Measurements from ENCODE around the gene CNOT9. TPM values are rescaled to one million over a fixed set of nuclear protein-coding genes. Genes with fewer than 3 reads are reported as not detected.

CNOT9 gene
- total RNA-seq, 8 experiments from 2014 or later, result 35.9 to 77.5 (median 49.6) TPM

GRCh38 chr2:218558986-218559385 is 9.7 kb upstream of the CNOT9 start:
- WGBS, 10 experiments, result 91 to 100% (median 100%) methylated on average over 1 to 3 of the region's 3 CpGs; no CpG with 5 or more reads in 4 of the 10 experiments
- in situ Hi-C loops (cut with MboI; ENCODE audit: low pct_unique_long_range_greater_than_20kb in 2 of 9, low sequenced_read_pairs in 9 of 9, unreplicated experiment in 9 of 9), result no loop called here
- Histone ChIP-seq H3K4me1 (replicated peaks in 1 of 2) (no peaks in the 10 kb centered on the region), H3K27ac (no peak overlapping the region), H3K4me3 (no peak overlapping the region)
- no peak for ATAC-seq (replicated peaks in 6 of 8)

DNA sequence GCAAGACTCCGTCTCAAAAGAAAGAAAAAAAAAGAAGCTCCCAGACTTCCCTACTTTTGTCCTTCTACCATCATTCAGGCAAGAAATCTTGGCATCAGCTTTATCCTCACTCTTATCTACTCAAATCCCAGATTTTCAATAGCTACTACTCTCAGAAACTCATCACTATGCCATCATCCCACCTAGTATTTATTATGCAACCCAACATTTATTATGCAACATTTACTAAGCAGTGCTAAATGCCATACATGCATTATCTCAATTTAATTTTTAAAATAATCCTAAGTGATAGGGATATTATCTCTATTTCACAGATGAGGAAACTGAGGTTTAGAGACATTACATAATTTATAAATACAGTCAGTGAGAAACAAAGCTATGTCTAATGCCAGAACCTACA is 4.6 kb upstream of the CNOT9 start:
- H3K4me1 ChIP-seq (replicated peaks in 1 of 2), result peaks cover 0 to 8% of the 10 kb centered on the region in 2 donors
- ATAC-seq (replicated peaks in 6 of 8), result no peak
- in situ Hi-C loops (cut with MboI; ENCODE audit: low pct_unique_long_range_greater_than_20kb in 2 of 9, low sequenced_read_pairs in 9 of 9, unreplicated experiment in 9 of 9), result no loop called here
- H3K27ac ChIP-seq, result no peak overlapping the region
- H3K4me3 ChIP-seq, result no peak overlapping the region
- 100% methylated on average over 1 of the region's 1 CpG; no CpG with 5 or more reads in 8 of the 10 experiments for WGBS, 10 experiments

DNA sequence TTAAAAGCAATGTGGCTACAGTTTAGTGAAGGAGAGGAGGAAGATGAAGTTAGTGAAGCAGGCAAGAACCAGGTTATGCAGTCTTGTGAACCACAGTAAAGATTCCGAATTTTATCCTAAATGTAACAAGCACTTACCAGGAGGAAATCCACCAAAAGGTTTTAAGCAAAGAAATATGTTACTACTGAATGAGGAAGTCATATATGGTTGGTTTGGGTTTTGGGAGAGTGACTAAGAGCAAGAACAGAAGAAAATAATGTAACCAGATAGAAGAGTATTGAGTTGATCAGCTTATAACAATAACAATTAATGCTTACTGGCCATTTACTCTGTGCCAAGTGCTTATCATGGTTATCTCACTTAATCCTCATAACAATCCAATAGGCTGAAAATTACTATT is 2.3 kb upstream of the CNOT9 start:
- no peak for ATAC-seq (replicated peaks in 6 of 8)
- in situ Hi-C loops (cut with MboI; ENCODE audit: low pct_unique_long_range_greater_than_20kb in 2 of 9, low sequenced_read_pairs in 9 of 9, unreplicated experiment in 9 of 9), result no loop called here
- no peak overlapping the region for H3K4me3 ChIP-seq
- peaks cover 4 to 19% of the 10 kb centered on the region in 2 donors for H3K4me1 ChIP-seq (replicated peaks in 1 of 2)
- H3K27ac ChIP-seq, result no peak overlapping the region
- 40 to 100% (median 100%) methylated on average over 1 of the region's 1 CpG; no CpG with 5 or more reads in 2 of the 10 experiments for WGBS, 10 experiments

DNA sequence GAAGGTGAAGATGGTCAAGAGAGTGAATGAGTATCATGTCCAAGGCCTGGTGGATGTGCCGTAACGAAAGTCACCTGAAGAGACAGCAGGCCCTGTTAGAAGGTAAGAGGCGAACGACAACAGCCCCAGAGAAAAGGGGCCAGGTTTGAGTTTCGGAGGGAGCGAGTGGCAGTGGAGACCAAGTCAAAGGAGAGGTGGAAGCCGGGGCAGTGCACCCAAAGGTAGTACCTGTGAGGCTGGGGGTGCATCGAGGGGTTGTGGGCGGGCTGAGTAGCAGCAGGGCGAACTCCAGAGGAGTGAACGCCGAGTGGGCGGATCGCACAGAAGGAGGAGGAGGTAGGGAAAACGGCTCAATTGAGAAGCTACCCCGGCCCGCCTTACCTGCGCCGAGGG is 846 bp upstream of the CNOT9 start:
- in situ Hi-C loops (cut with MboI; ENCODE audit: low pct_unique_long_range_greater_than_20kb in 2 of 9, low sequenced_read_pairs in 9 of 9, unreplicated experiment in 9 of 9), result no loop called here
- ATAC-seq (replicated peaks in 6 of 8), result peak; percentile 43 to 69 (median 49)
- Histone ChIP-seq H3K27ac (peak overlapping the region; percentile 64 to 80), H3K4me1 (replicated peaks in 1 of 2) (peaks cover 4 to 19% of the 10 kb centered on the region in 2 donors), H3K4me3 (peak overlapping the region; percentile 68 to 86 (median 76))
- WGBS, 10 experiments, result 0 to 4% (median 0%) methylated on average over 1 to 11 of the region's 19 CpGs; no CpG with 5 or more reads in 4 of the 10 experiments

GRCh38 chr2:218569038-218569431 is 396 bp downstream of the CNOT9 start:
- ATAC-seq (replicated peaks in 6 of 8), result peak; percentile 6 to 43 (median 30)
- peak overlapping the region; percentile 92 to 93 for H3K27ac ChIP-seq
- 0 to 2% (median 0%) methylated on average over 1 to 15 of the region's 31 CpGs; no CpG with 5 or more reads in 3 of the 10 experiments for WGBS, 10 experiments
- in situ Hi-C loops (cut with MboI; ENCODE audit: low pct_unique_long_range_greater_than_20kb in 2 of 9, low sequenced_read_pairs in 9 of 9, unreplicated experiment in 9 of 9), result no loop called here
- H3K4me1 ChIP-seq (replicated peaks in 1 of 2), result peaks cover 4 to 19% of the 10 kb centered on the region in 2 donors
- H3K4me3 ChIP-seq, result peak overlapping the region; percentile 51 to 86 (median 71)

DNA sequence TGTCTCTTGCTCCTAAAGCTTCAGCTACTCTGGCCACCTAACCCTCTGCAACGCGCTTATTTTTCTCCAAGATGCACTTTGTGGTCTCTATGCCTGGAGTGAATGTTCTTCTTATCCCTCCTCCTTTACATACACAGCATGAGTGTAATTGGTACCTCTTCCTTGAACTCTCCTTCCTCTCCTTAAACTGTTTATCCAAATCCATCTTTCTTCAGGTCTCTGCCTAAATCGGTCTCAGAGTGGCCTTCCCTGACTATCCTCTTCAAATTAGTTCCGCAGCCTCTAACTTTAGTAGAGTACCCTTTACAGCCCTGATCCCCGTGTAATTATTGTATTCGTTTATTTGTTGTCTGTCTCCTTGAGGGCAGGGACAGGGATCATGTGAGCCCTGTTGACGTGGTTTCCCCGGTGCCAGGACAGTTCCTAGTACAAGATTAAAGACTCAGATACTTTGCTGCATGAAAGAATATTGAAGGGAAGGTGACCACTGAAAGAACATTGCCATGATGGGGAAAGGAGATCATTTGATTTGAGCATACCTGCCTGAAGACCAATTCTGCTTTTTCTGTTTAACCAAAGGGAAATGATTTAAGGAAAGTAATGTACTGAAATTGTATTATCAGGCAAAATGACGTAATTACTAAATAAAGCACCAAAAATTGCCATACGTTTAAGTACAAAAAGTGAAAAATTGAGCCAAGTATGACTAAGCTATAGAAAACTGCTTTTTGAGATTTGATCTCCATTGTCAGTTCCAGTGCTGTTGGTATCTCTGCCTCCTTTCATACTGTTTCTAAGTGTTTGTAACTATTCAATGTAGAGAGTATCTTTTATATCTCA is 1.2 kb downstream of the CNOT9 start:
- in situ Hi-C loops (cut with MboI; ENCODE audit: low pct_unique_long_range_greater_than_20kb in 2 of 9, low sequenced_read_pairs in 9 of 9, unreplicated experiment in 9 of 9), result no loop called here
- Histone ChIP-seq H3K4me1 (replicated peaks in 1 of 2) (peaks cover 4 to 19% of the 10 kb centered on the region in 2 donors), H3K4me3 (peak overlapping the region; percentile 51 to 86 (median 71)), H3K27ac (peak overlapping the region; percentile 92 to 93)
- 0 to 5% (median 1%) methylated on average over 3 to 8 of the region's 10 CpGs for WGBS, 10 experiments
- peak in 4 of 8 experiments; percentile 4 to 27 (median 7) for ATAC-seq (replicated peaks in 6 of 8)

- in situ Hi-C loops (cut with MboI; ENCODE audit: low pct_unique_long_range_greater_than_20kb in 2 of 9, low sequenced_read_pairs in 9 of 9, unreplicated experiment in 9 of 9), result no loop called here
These were observed 2.2 kb downstream of the CNOT9 start for GRCh38 chr2:218570850-218571249.

DNA sequence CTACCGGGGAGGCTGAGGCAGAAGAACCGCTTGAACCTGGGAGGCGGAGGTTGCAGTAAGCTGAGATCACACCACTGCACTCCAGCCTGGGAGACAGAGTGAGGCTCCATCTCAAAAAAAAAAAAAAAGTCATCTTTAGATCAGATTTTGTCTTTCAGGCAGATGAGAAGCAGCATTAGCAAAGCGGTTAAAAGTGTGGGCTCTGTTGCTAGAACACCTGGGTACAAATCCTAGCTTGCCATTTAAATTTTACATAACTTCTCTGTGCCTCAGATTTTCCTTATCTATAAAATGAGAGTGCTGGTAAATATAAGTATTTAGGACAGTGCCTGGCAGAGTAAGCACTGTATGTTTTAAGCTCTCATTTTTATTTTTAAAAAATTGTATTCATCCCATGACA is 8.2 kb downstream of the CNOT9 start:
- Histone ChIP-seq H3K27ac (no peak overlapping the region), H3K4me1 (replicated peaks in 1 of 2) (no peaks in the 10 kb centered on the region), H3K4me3 (no peak overlapping the region)
- in situ Hi-C loops (cut with MboI; ENCODE audit: low pct_unique_long_range_greater_than_20kb in 2 of 9, low sequenced_read_pairs in 9 of 9, unreplicated experiment in 9 of 9), result no loop called here
- WGBS, 10 experiments, result 83 to 100% (median 100%) methylated on average over 1 to 3 of the region's 4 CpGs; no CpG with 5 or more reads in 1 of the 10 experiments
- ATAC-seq (replicated peaks in 6 of 8), result no peak

More at GRCh38 chr2:218570850-218571249, 2.2 kb downstream of the CNOT9 start:
- Histone ChIP-seq H3K4me3 (peak overlapping the region in 3 of 5 donors; percentile 71 to 86 (median 84)), H3K27ac (no peak overlapping the region), H3K4me1 (replicated peaks in 1 of 2) (peaks cover 4 to 19% of the 10 kb centered on the region in 2 donors)
- peak in 3 of 8 experiments; percentile 1 to 7 (median 5) for ATAC-seq (replicated peaks in 6 of 8)
- WGBS, 10 experiments, result 0 to 92% (median 41%) methylated on average over 2 to 6 of the region's 6 CpGs

- Histone ChIP-seq H3K4me1 (replicated peaks in 1 of 2) (no peaks in the 10 kb centered on the region), H3K27ac (no peak overlapping the region), H3K4me3 (no peak overlapping the region)
- 93 to 100% (median 98%) methylated on average over 1 to 3 of the region's 3 CpGs; no CpG with 5 or more reads in 4 of the 10 experiments for WGBS, 10 experiments
- in situ Hi-C loops (cut with MboI; ENCODE audit: low pct_unique_long_range_greater_than_20kb in 2 of 9, low sequenced_read_pairs in 9 of 9, unreplicated experiment in 9 of 9), result no loop called here
- no peak for ATAC-seq (replicated peaks in 6 of 8)
These were observed 9.0 kb downstream of the CNOT9 start for GRCh38 chr2:218577482-218578220.

DNA sequence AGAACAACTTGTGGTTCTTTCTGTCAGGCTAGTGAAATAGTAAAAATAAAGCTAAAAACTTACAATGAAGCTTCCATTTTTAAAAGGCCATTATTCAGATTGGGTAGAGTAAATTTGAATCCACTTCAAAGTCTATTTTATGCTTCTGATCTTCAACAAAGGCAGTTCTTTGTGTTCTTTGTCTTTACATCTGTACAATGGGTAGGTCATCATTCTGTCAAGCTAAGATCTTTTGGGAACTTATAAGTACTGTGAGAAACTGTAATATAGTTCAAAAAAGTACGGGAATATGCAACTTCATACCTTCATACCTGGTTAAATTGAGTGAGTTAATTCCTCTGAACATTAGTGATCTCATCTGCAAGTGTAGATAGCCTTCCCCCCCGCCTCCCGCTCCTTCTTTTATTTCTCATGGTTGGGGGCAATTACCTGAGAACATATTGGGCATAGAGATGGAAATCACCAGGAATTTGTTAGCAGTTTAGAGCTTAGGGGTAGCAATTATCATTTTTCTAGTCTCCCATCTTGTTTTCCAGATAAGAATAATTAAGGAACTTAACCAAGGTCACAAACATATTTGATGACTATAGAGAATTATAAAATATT is 9.7 kb downstream of the CNOT9 start:
- no peak overlapping the region for H3K27ac ChIP-seq
- no peak for ATAC-seq (replicated peaks in 6 of 8)
- H3K4me1 ChIP-seq (replicated peaks in 1 of 2), result no peaks in the 10 kb centered on the region
- in situ Hi-C loops (cut with MboI; ENCODE audit: low pct_unique_long_range_greater_than_20kb in 2 of 9, low sequenced_read_pairs in 9 of 9, unreplicated experiment in 9 of 9), result no loop called here
- 65 to 100% (median 93%) methylated on average over 1 to 3 of the region's 3 CpGs; no CpG with 5 or more reads in 1 of the 10 experiments for WGBS, 10 experiments
- no peak overlapping the region for H3K4me3 ChIP-seq

DNA sequence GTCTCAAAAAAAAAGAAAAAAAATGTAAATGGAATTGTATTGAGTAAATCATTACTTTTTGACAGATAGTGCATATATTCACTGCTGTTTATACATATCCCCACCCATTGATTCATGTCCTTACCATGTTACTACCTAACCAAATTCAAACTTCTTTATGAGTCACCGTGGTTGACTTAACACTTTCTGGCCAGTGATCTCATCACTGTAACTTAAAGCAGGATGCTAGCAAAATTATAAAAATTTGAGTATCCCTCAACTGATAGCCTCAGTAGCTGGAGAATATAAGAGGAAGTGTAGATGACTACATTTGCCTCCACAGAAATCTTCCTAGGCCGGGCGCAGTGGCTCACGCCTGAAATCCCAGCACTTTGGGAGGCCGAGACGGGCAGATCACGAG is 13.4 kb downstream of the CNOT9 start:
- Histone ChIP-seq H3K4me3 (no peak overlapping the region), H3K27ac (no peak overlapping the region), H3K4me1 (replicated peaks in 1 of 2) (no peaks in the 10 kb centered on the region)
- peak in 4 of 8 experiments; percentile 52 to 99 (median 92) for ATAC-seq (replicated peaks in 6 of 8)
- WGBS, 10 experiments, result 0 to 100% (median 73%) methylated on average over 1 to 4 of the region's 7 CpGs; no CpG with 5 or more reads in 4 of the 10 experiments
- in situ Hi-C loops (cut with MboI; ENCODE audit: low pct_unique_long_range_greater_than_20kb in 2 of 9, low sequenced_read_pairs in 9 of 9, unreplicated experiment in 9 of 9), result no loop called here

GRCh38 chr2:218583983-218584850 is 15.6 kb downstream of the CNOT9 start:
- 91 to 100% (median 95%) methylated on average over 1 to 6 of the region's 6 CpGs; no CpG with 5 or more reads in 1 of the 10 experiments for WGBS, 10 experiments
- ATAC-seq (replicated peaks in 6 of 8), result peak in 1 of 8 experiments; percentile 17
- no peaks in the 10 kb centered on the region for H3K4me1 ChIP-seq (replicated peaks in 1 of 2)
- in situ Hi-C loops (cut with MboI; ENCODE audit: low pct_unique_long_range_greater_than_20kb in 2 of 9, low sequenced_read_pairs in 9 of 9, unreplicated experiment in 9 of 9), result no loop called here
- H3K4me3 ChIP-seq, result no peak overlapping the region
- no peak overlapping the region for H3K27ac ChIP-seq
